HepG2 (cell line): Measurements from ENCODE around the gene SYDE2. TPM values are rescaled to one million over a fixed set of nuclear protein-coding genes. Genes with fewer than 3 reads are reported as not detected.
"Not testable (repeated sequence)": the region's sequence is repeated elsewhere in the genome, so short reads cannot be mapped to it uniquely, and the experiment has no call there.

Experiments used
- ATAC-seq: fragments of 200-7000 bp; cut with Tn5 transposase; 3 replicates; pipeline ENCODE4 v1.9.1; 2020; ENCODE audit warnings: mild to moderate bottlenecking, moderate library complexity
- BruUV-seq: library from RNA; stranded (reverse); fragments of 400-500 nt; replicated peaks from 2 replicates; lab custom pipeline; 2021; lab: Mats Ljungman, UMichigan
- CTCF ChIA-PET: fragments of 300-600 bp; formaldehyde crosslinking; extraction: SDS; loops from one replicate; lab custom pipeline; 2021; ENCODE audit warnings: low total read pairs, inconsistent platforms, low intra/inter-chr PET ratio; lab: Yijun Ruan, JAX
- POLR2A ChIA-PET: fragments of 350-600 bp; sonication (Branson Sonifier 250); formaldehyde crosslinking; loops from one replicate; lab custom pipeline; 2020; ENCODE audit warnings: antibody characterized with exemption, inconsistent platforms; lab: Yijun Ruan, JAX
- DNase-seq: peaks from one replicate; pipeline ENCODE4 v3.0.0-alpha.2; 2015; ENCODE audit warnings: low spot score
- FAIRE-seq: peaks from 3 replicates; lab custom pipeline; 2011; peaks lifted over from hg19 to GRCh38; lab: Jason Lieb, UNC
- H2AFZ ChIP-seq: one replicate; pipeline ENCODE4 v1.6.1; 2011; ENCODE audit warnings: low read length, inconsistent platforms
- H3K27ac ChIP-seq: fragments of 300-600 bp; 3 replicates; pipeline ENCODE4 v1.8.0; 2011; ENCODE audit warnings: mixed run types, mild to moderate bottlenecking, mixed read lengths, low read length, inconsistent platforms; ENCODE audit not compliant: insufficient read depth; ENCODE audit errors: extremely low read length
- H3K27me3 ChIP-seq, 2 experiments: fragments of 200-600 bp in 1 of 2; 2 replicates in 1 of 2; 3 replicates in 1 of 2; pipeline versions ENCODE4 v1.6.0 to v1.8.0; 2011; ENCODE audit warnings: low read length in 2 of 2, mild to moderate bottlenecking in 2 of 2, moderate library complexity in 2 of 2, inconsistent platforms in 1 of 2; ENCODE audit not compliant: insufficient read depth in 2 of 2, control insufficient read depth in 1 of 2
- H3K36me3 ChIP-seq, 2 experiments: fragments of 200-600 bp in 1 of 2; replicated peaks in 1 of 2; 2 replicates in 1 of 2; 3 replicates in 1 of 2; pipeline versions ENCODE4 v1.5.1 to v1.8.0; 2011; ENCODE audit warnings: low read length in 2 of 2, inconsistent platforms in 1 of 2; ENCODE audit not compliant: insufficient read depth in 2 of 2, control insufficient read depth in 1 of 2
- H3K4me1 ChIP-seq: 2 replicates; pipeline ENCODE4 v1.5.1; 2012; ENCODE audit warnings: low read length, inconsistent platforms; ENCODE audit not compliant: insufficient read depth
- H3K4me2 ChIP-seq: 2 replicates; pipeline ENCODE4 v1.6.0; 2011; ENCODE audit warnings: low read depth, low read length, inconsistent platforms
- H3K4me3 ChIP-seq, 3 experiments: fragments of 200-600 bp in 1 of 3; sonication (generic), shearing (Covaris generic) in 1 of 3; replicated peaks in 1 of 3; 2 replicates each; pipeline ENCODE4 v1.5.1; 2011 to 2016; ENCODE audit warnings: low read length in 3 of 3, inconsistent platforms in 2 of 3, low read depth in 2 of 3, mild to moderate bottlenecking in 2 of 3, control low read depth in 1 of 3, mixed read lengths in 1 of 3; ENCODE audit not compliant: insufficient read depth in 1 of 3
- H3K79me2 ChIP-seq: one replicate; pipeline ENCODE4 v1.6.1; 2011; ENCODE audit warnings: low read length, inconsistent platforms; ENCODE audit not compliant: insufficient read depth
- H3K9ac ChIP-seq: 2 replicates; pipeline ENCODE4 v1.6.0; 2011; ENCODE audit warnings: mild to moderate bottlenecking, low read depth, low read length, inconsistent platforms; ENCODE audit not compliant: insufficient read depth
- H3K9me3 ChIP-seq: 2 replicates; pipeline ENCODE4 v1.5.1; 2012; ENCODE audit warnings: mild to moderate bottlenecking, low read length
- H4K20me1 ChIP-seq: 2 replicates; pipeline ENCODE4 v1.6.0; 2011; ENCODE audit warnings: inconsistent platforms, mild to moderate bottlenecking, low read length, moderate library complexity; ENCODE audit not compliant: insufficient read depth
- ARHGAP35 ChIP-seq: sonication (generic); formaldehyde crosslinking; IDR thresholded peaks from 2 replicates; pipeline ENCODE4 v1.9.0; 2022; ENCODE audit warnings: mild to moderate bottlenecking, inconsistent platforms, moderate library complexity, missing genetic modification reagents, borderline replicate concordance
- HNRNPL ChIP-seq: fragments of 200-400 bp; formaldehyde crosslinking; IDR thresholded peaks from 2 replicates; pipeline ENCODE4 v1.6.1; 2017; ENCODE audit warnings: mild to moderate bottlenecking, low read depth, low read length
- MED8 ChIP-seq: sonication (generic); formaldehyde crosslinking; IDR thresholded peaks from 2 replicates; pipeline ENCODE4 v1.8.1; 2023; ENCODE audit warnings: mild to moderate bottlenecking, missing genetic modification reagents; ENCODE audit not compliant: insufficient replicate concordance
- MTF2 ChIP-seq: sonication (generic); formaldehyde crosslinking; IDR thresholded peaks from 2 replicates; pipeline ENCODE4 v1.5.0; 2020; ENCODE audit warnings: missing genetic modification reagents, borderline replicate concordance
- PAXIP1 ChIP-seq: sonication (generic); formaldehyde crosslinking; conservative IDR thresholded peaks from 2 replicates; pipeline ENCODE4 v1.4.0; 2020; ENCODE audit warnings: mild to moderate bottlenecking, missing genetic modification reagents, moderate library complexity
- SIX4 ChIP-seq: sonication (generic); formaldehyde crosslinking; IDR thresholded peaks from 2 replicates; pipeline ENCODE4 v1.4.0; 2020; ENCODE audit warnings: missing genetic modification reagents
- SMC3 ChIP-seq: IDR thresholded peaks from 2 replicates; pipeline ENCODE4 v1.6.1; 2011; ENCODE audit warnings: low read length, improper control_type of control experiment
- SP2 ChIP-seq: sonication (generic); formaldehyde crosslinking; IDR thresholded peaks from 2 replicates; pipeline ENCODE4 v1.5.1; 2020; ENCODE audit warnings: mild to moderate bottlenecking, missing genetic modification reagents
- SPEN ChIP-seq: sonication (generic); formaldehyde crosslinking; IDR thresholded peaks from 2 replicates; pipeline ENCODE4 v1.5.1; 2020; ENCODE audit warnings: low read depth, mild to moderate bottlenecking, missing genetic modification reagents
- U2AF1 ChIP-seq: fragments of 200-400 bp; formaldehyde crosslinking; optimal IDR thresholded peaks from 2 replicates; pipeline ENCODE3; 2017; ENCODE audit warnings: mild to moderate bottlenecking, low read depth, low read length
- ZBTB7A ChIP-seq: sonication (generic); formaldehyde crosslinking; IDR thresholded peaks from 2 replicates; pipeline ENCODE4 v1.8.0; 2022; ENCODE audit warnings: mild to moderate bottlenecking, missing genetic modification reagents
- ZFP90 ChIP-seq: sonication (generic); formaldehyde crosslinking; IDR thresholded peaks from 2 replicates; pipeline ENCODE4 v1.8.0; 2022; ENCODE audit warnings: missing genetic modification reagents, mild to moderate bottlenecking, inconsistent platforms, borderline replicate concordance
- ZNF121 ChIP-seq: sonication (generic); formaldehyde crosslinking; IDR thresholded peaks from 2 replicates; pipeline ENCODE4 v1.5.0; 2020; ENCODE audit warnings: mild to moderate bottlenecking, missing genetic modification reagents
- ZNF138 ChIP-seq: sonication (generic); formaldehyde crosslinking; IDR thresholded peaks from 2 replicates; pipeline ENCODE4 v1.5.0; 2020; ENCODE audit warnings: mild to moderate bottlenecking, low read depth, missing genetic modification reagents
- ZNF761 ChIP-seq: sonication (generic); formaldehyde crosslinking; conservative IDR thresholded peaks from 2 replicates; pipeline ENCODE4 v1.4.0; 2020; ENCODE audit warnings: mild to moderate bottlenecking, missing genetic modification reagents
- ZNF766 ChIP-seq: sonication (generic); formaldehyde crosslinking; IDR thresholded peaks from 2 replicates; pipeline ENCODE4 v1.5.0; 2020; ENCODE audit warnings: missing genetic modification reagents, borderline replicate concordance
- ZNF782 ChIP-seq: sonication (generic); formaldehyde crosslinking; IDR thresholded peaks from 2 replicates; pipeline ENCODE4 v1.4.0; 2020; ENCODE audit warnings: missing genetic modification reagents, mild to moderate bottlenecking, borderline replicate concordance
- ZNF839 ChIP-seq: sonication (generic); formaldehyde crosslinking; IDR thresholded peaks from 2 replicates; pipeline ENCODE4 v1.4.0; 2020; ENCODE audit warnings: missing genetic modification reagents, mild to moderate bottlenecking, borderline replicate concordance
- WGBS: methylation state at CpG from one replicate; pipeline ENCODE4 v1.1.6; 2017; ENCODE audit warnings: low lambda C conversion rate; 5-methylcytosine and 5-hydroxymethylcytosine counted together
- in situ Hi-C: cut with HindIII; loops from 2 replicates; pipeline ENCODE4 v1.10.0; 2017; ENCODE audit warnings: low pct_unique_long_range_greater_than_20kb; ENCODE audit not compliant: extremely low pct_ligation_motif_present
- intact Hi-C: fragments of 100-400 bp; cut with micrococcal nuclease; formaldehyde crosslinking; loops from one replicate; pipeline ENCODE4 v1.10.0; 2022; ENCODE audit not compliant: unreplicated experiment
- polyA plus RNA-seq, 8 experiments: library from polyadenylated mRNA; depleted of rRNA in 3 of 8; stranded (reverse) in 7 of 8; unstranded in 1 of 8; fragments of >200 nt; fragmentation: Illumina TruSeq in 4 of 8; extraction: Trizol in 4 of 8; gene quantifications; 2 replicates each; pipeline versions ENCODE4 v1.2.1 to v1.2.3, GENCODE V29; 2011 to 2016; ENCODE audit warnings: low read depth in 4 of 8, missing spikeins in 1 of 8, mixed read lengths in 1 of 8; ENCODE audit not compliant: insufficient read depth in 1 of 8
- total RNA-seq, 5 experiments: library from RNA; depleted of rRNA; stranded (reverse); fragments of >200 nt; fragmentation: Illumina TruSeq; extraction: Trizol; gene quantifications; 2 replicates each; pipeline ENCODE4 v1.2.3, GENCODE V29; 2016; ENCODE audit warnings: low read depth in 1 of 5

Gene SYDE2
- total and polyA plus RNA-seq, 2 of the 13 experiments (the other 11 are each of a cell fraction or from before 2014, with no cell fraction given): 1.8 to 5.3 TPM

DNA sequence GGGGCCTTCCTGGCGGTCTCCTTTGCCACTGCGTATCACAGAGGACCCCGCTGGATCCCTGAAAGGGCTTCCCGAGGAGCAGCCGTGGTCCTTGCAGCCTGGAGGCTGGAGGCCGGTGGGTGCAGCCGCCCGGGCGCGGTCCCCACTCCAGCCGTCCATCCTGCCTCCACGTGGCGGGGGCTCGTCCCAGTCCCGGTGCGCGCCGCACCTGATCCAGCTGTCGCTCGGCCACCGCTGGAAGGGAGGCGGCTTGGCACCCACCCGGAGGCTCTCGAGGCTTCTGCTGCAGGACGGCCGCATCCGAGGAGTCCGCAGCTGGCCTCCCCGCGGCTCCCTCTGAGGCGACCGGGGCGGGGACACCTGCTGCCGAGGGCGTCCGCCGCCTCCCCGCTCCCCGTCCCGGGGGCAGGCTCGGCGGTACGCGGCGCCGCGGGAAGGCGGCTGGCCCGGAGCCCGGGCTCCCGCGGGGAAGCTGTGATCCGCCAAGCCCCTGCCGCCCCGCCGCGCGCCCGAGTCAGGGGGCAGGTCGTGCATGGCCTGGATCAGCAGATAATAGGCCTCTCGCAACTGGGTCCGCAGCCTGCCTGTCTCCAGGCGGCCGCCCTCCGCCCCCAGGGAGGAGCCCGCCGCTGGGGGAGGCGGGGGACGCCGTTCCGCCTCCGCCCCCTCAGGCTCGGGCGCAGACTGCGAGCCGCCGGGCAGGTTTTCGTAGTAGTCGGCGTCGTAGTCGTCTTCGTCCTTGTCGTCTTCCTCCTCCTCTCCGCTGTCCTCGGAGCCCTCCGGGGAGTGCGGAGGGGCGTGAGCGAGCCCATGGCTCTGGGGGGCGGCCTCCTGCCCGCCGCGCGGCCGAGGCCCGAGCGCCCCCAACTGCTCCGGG, at the start of gene SYDE2 (continued):
- TF ChIP-seq ARHGAP35 (CRISPR knock-in tag) (no peak; the same call in 1 of the 2 replicates), SPEN (CRISPR knock-in tag) (peak; percentile 22; the same call in 1 of the 2 replicates), ZNF138 (CRISPR knock-in tag) (no peak), ZBTB7A (no peak), HNRNPL (no peak), MTF2 (CRISPR knock-in tag) (no peak), PAXIP1 (CRISPR knock-in tag) (no peak), ZNF121 (peak; percentile 16; the same call in 1 of the 2 replicates), U2AF1 (no peak), SMC3 (no peak), ZFP90 (CRISPR knock-in tag) (0 out of 2 replicates have a peak, but pooled peaks have one; percentile 23), SIX4 (CRISPR knock-in tag) (peak; percentile 34; the same call in 1 of the 2 replicates), ZNF782 (CRISPR knock-in tag) (peak; percentile 33; the same call in 1 of the 2 replicates), MED8 (CRISPR knock-in tag) (no peak), ZNF839 (CRISPR knock-in tag) (0 out of 2 replicates have a peak, but pooled peaks have one; percentile 9), ZNF766 (CRISPR knock-in tag) (no peak), ZNF761 (CRISPR knock-in tag) (no peak), SP2 (CRISPR knock-in tag) (peak; percentile 81)

GRCh38 chr1:85249042-85249441, 48.2 kb upstream of the SYDE2 start:
- H3K4me2 ChIP-seq, H3K4me3 ChIP-seq, in situ Hi-C loops, POLR2A ChIA-PET, H3K9me3 ChIP-seq, ATAC-seq, H3K79me2 ChIP-seq, CTCF ChIA-PET, H4K20me1 ChIP-seq, FAIRE-seq, H2AFZ ChIP-seq, DNase-seq, BruUV-seq, H3K27me3 ChIP-seq, H3K9ac ChIP-seq, intact Hi-C loops, H3K36me3 ChIP-seq, H3K4me1 ChIP-seq, H3K27ac ChIP-seq: not testable (repeated sequence)
- 72% methylated on average over 3 of the region's 3 CpGs for WGBS
